ENCODE results near the gene USP51.
"Not testable (repeated sequence)": the region's sequence is repeated elsewhere in the genome, so short reads cannot be mapped to it uniquely, and the experiment has no call there.

DNA sequence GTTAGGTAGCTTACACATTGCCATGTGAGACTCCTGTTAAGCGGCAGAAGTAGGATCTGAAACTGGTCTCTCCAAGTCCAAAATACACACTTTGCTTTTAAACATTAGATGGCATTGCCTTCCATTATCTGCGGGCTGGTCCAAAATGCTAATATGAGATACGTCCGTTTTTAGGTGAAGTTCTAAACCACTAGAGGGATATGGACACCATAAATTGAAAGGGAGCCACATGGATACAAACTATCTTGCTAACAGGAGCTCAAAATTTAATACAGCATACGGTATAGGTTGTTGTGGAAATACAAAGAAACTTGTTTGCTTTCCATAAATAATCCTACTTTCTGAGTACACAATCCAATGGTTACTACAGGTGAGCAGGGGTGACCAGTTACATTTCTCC is 23.9 kb downstream of the USP51 start:
- TF ChIP-seq CTCF, EP300, POLR2AphosphoS5 (IDR thresholded peaks at IDR 0.05): not testable (repeated sequence)
